HEK293 (cell line): ENCODE results near the gene MYO1E.

Experiments used
- CTCF ChIP-seq: fragments of 450-650 bp; formaldehyde crosslinking; IDR thresholded peaks from 2 replicates; pipeline ENCODE4 v1.5.1; 2016; ENCODE audit warnings: missing biosample characterization, missing genetic modification characterization
- ELK4 ChIP-seq: IDR thresholded peaks from 2 replicates; pipeline ENCODE4 v1.6.1; 2011; ENCODE audit warnings: mild to moderate bottlenecking, low read depth, low read length, borderline replicate concordance
- SP3 ChIP-seq: fragments of 450-650 bp; formaldehyde crosslinking; IDR thresholded peaks from 2 replicates; pipeline ENCODE4 v1.5.1; 2016; ENCODE audit warnings: missing biosample characterization, missing genetic modification characterization
- ZNF558 ChIP-seq: fragments of 450-650 bp; formaldehyde crosslinking; IDR thresholded peaks from 2 replicates; pipeline ENCODE4 v1.5.1; 2016; ENCODE audit warnings: missing biosample characterization, missing genetic modification characterization

- no peak for TF ChIP-seq ZNF558
- no peak for TF ChIP-seq ELK4
- no peak for TF ChIP-seq SP3 (tag by site-specific recombination)
- TF ChIP-seq CTCF (tag by site-specific recombination), result no peak
Measured at GRCh38 chr15:59197454-59197853, 175.2 kb downstream of the MYO1E start.
